Measurements from ENCODE around the gene CHRNB1.
"Not testable (repeated sequence)": the region's sequence is repeated elsewhere in the genome, so short reads cannot be mapped to it uniquely, and the experiment has no call there.

CHRNB1 gene

DNA sequence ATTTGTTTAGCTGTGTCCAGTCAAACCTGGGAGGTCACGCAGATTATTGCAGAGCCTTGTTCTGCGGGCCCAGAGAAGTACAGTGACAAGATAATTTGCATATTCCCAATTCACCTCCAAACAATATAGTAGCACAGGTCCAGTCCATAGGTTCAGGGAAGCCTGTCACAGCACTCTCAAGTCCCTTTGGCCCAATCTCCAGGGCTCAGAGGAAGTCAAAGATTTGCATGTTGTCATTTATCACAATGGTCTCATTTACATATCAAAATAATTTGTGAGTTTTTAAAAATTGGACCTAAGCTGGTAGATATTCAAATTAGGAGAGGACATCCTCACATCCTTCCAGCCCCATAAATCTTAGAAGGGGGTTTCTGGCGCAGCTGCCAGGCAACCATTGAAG lies 22.6 kb downstream of the CHRNB1 start:
- no peak for DNase-seq (ENCODE audit: low read depth)

DNA sequence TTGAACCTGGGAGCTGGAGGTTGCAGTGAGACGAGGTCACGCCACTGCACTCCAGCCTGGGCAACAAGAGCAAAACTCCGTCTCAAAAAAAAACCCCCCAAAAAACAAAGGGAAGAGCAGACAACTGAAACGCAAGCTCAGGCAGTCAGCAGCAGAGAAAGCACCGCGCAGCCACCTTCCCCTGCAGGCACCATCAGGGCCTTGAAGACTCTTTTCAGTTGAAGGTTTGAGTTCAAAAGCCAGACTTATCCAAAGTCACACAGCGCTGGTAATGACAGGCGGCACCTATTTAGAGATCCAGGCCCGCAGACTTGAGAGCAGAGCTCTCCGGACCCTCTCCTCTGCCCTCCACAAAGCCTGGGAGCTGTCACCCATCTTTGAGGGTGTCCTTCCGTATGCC lies 23.4 kb downstream of the CHRNB1 start:
- no peak for DNase-seq (ENCODE audit: low read depth)

DNA sequence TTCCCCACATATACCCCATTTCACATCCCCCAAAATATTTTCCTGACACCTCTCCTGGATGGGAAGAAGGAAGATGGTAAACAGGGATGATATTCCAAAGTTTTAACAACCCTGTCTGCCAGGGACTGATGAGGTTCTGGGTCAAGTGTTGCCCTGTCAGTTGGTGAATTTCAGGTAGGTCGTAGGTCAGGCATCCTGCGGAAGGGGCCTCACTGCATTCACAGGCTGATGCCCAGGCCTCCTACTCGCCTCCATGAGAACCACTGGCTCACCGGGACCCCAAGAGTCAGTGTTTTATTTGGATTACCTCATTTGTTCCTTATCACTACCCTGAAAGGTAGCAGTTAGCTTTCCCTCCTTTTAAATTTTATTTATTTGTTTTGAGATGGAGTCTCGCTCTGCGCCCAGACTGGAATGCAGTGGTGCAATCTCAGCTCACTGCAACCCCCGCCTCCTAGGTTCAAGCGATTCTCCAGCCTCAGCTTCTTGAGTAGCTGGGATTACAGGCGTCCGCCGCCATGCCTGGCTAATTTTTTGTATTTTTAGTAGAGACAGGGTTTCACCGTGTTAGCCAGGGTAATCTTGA lies 24.0 kb downstream of the CHRNB1 start:
- DNase-seq (ENCODE audit: low read depth), result no peak

DNA sequence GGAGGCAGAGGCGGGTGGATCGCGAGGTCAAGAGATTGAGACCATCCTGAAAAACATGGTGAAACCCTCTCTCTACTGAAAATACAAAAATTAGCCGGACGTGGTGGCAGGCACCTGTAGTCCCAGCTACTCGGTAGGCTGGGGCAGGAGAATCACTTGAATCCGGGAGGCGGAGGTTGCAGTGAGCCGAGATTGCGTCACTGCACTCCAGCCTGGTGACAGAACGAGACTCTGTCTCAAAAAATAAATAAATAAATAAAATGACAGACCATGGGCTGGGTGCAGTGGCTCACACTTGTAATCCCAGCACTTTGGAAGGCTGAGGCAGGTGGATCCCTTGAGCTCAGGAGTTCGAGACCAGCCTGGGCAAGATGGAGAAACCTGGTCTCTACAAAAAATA lies 25.0 kb downstream of the CHRNB1 start:
- DNase-seq (ENCODE audit: low read depth), result not testable (repeated sequence)

DNA sequence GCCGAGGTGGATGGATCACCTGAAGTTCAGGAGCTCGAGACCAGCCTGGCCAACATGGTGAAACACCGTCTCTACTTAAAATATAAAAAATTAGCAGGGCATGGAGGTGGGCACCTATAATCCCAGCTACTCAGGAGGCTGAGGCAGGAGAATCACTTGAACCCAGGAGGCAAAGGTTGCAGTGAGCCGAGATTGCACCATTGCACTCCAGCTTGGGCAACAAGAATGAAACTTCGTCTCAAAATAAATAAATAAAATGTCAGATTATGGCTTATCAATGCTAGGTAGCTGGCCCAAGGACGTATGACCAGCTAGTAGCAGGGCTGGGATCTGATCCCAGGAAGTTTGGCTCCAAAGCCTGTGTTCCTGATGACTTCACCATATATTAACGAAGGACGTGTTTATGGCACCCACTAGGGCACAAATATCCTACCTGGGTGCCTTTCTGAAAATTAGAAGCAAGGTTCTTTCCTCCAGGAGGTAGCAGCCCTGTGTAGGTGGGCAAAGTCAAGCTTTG lies 25.7 kb downstream of the CHRNB1 start:
- DNase-seq (ENCODE audit: low read depth), result not testable (repeated sequence)

DNA sequence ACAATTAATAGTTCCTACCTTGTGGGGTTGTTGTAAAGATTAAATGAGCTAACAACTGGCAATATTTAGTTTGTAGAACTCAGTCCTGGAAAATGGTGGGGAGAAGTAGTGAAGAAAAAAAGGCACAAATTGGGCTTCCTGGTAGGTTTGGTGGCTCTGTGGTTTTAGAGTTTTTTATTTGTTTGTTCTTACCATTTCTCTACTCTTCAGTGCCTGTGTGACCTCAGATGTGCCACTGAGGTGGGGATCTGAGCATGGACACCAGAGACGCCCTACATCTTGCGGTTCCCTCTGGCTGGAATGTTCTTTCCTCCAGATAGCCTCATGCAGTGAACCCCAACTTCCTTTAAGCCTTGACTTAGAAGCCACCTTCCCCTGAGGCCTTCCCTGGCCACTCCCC lies 26.9 kb downstream of the CHRNB1 start:
- DNase-seq (ENCODE audit: low read depth), result no peak

DNA sequence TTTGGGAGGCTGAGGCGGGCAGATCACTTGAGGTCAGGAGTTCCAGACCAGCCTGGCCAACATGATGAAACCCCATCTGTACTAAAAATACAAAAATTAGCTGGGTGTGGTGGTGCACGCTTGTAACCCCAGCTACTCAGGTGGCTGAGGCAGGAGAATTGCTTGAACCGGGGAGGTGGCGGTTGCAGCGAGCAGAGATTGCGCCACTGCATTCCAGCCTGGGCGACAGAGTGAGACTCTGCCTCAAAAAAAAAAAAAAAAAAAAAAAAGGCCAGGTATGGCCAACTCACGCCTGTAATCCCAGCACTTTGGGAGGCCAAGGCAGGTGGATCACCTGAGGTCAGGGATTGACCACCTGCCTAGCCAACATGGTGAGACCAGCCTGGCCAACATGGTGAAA lies 29.9 kb downstream of the CHRNB1 start:
- not testable (repeated sequence) for DNase-seq (ENCODE audit: low read depth)

DNA sequence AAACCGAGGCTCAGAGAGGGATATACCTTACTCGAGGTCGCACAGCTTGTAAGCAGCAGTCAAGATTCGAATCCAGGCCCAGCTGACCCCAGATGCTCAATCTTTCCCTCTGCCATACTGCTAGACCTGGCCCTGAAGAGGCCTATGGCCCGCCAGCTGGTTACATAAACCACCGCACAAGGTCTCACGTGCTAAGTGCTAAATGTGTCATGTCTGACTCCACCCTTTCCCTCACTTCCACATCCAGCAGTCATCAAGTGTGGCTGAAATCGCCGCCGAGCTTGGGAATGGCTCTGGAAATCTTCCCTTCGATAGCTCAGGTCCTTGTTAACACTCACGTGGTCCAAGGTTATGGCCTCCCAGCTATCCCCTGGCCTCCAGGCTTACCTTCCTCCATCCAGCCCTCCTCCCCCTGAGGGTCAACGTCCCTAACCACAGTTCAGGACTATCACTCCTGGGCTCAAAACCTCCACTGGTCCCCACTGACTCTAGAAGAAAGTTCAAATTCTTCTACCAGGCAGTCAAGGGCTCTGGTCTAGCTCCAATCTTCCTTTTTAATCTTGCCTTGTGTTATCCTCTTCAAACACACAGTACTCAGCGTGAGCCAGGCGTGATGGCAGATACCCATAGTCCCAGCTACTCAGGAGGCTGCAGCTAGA lies 31.0 kb downstream of the CHRNB1 start:
- DNase-seq (ENCODE audit: low read depth), result no peak

DNA sequence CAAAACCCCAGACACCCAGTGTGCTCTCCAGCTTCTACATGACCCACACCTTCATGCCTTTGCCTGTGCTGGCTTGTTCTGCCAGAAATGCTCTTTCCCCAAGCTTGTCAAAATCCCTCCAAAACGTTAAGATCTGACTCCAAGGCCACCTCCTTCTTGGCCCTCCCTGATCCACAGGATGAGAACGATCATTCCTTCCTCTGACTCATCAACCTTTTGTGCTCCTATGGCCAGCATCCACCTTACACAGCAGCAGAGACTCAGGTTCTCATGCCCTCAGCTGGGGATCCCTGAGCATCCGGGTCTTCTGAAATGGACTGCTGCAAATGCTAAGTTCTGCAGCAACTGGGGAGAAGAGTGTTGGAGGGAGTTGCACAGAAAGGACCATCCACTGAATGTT lies 31.6 kb downstream of the CHRNB1 start:
- no peak for DNase-seq (ENCODE audit: low read depth)

DNA sequence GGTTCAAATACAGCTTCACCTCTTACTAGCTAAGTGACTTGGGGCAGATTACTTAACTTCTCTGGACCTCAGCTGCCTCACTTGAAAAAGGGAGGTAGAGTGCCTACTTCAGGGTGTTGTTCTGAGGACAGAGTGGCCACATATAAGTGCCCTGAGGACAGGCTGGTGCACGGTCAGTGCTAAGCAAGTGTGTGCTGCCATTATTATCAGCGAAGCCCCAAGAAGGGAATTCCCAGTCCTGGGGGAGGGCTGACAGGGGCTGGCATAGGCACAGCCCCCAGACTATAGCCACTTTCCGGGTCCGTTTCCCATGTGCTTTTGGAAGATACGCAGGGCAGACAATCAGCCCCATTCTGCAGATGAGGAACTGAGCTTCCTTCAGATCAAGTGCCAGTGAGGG lies 32.1 kb downstream of the CHRNB1 start:
- no peak for DNase-seq (ENCODE audit: low read depth)

DNA sequence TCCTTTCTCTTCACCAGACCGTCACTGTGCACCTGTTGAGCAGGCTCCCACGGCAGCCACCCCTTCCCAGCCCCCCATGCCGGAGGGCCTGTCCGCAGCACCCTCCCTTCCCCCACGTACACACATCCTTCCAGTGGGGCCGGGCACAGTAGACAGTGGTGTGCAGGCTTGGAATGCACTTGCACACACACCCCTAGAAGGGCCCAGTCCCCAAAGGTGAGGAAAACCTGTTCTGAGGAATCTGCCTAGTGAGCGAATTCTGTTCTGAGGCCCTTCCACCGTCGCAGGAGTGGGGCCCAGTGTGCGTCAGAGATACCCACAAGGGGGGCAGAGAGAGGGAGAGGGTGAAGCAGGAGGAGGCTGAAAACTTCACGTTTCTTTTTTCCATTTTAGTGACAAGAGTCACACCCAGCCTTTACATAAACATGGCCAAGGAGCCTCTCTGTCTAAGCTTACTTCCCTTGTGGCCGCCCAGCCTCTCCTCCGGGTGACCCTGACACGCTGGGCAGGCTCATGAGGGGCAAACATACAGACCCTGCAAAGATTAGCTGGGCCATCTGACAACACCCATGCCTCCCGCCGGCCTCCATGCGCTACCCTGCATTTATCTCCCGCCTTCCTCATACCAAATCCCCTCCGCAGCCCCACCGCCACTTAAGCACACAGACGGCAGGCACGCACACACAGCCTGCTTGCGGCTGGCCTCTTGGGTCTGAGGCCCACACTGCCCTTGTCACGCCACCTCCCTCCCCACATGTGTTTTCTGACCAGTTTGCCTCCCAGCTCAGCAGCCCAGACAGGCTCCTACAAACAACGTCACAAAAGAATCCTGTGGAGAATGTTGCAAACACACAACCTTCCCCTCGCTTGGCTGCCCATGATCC lies 32.8 kb downstream of the CHRNB1 start:
- DNase-seq (ENCODE audit: low read depth), result peak; percentile 77

DNA sequence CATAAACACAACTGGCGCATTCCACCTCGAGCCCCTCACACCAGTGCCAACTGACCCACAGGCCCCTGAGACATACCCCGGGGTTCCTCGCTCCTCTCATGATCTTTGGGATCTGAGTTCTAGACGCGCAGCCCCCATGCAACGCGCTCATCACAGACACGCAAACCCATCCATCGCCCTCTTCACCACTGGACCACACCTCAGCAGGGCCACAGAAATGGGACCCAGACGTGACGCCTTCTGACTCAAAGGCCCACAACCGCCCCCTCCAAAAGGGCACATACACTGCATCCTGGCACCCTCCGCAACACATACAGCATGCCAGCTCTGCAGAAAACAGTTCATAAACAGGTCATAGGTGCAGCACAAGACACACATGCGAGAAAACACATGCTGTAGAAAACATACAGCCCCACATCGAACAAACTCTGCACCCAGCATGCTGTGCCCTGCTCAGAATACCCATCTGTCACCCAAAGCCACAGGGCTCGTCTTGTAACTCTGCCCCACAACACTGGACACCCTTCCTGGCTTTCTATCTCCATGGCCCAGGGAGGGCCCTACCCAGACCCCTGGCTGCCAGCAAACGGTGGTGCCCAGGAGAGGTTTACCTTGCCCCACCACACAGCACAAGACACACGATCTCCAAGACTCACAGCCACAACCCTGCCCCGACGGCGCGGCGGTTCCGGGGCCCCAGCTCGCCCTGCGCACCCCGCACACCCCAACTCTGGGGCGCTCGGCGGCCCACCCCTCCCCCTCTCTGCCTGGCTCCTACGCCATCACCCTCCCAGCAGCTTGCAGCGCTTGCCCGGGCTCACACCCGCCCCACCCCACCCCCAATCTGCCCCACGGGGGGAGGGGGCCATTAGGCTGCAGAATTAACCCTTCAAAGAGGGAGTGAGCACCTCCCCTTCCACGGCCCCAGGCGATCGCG lies 33.7 kb downstream of the CHRNB1 start:
- DNase-seq (ENCODE audit: low read depth), result no peak

DNA sequence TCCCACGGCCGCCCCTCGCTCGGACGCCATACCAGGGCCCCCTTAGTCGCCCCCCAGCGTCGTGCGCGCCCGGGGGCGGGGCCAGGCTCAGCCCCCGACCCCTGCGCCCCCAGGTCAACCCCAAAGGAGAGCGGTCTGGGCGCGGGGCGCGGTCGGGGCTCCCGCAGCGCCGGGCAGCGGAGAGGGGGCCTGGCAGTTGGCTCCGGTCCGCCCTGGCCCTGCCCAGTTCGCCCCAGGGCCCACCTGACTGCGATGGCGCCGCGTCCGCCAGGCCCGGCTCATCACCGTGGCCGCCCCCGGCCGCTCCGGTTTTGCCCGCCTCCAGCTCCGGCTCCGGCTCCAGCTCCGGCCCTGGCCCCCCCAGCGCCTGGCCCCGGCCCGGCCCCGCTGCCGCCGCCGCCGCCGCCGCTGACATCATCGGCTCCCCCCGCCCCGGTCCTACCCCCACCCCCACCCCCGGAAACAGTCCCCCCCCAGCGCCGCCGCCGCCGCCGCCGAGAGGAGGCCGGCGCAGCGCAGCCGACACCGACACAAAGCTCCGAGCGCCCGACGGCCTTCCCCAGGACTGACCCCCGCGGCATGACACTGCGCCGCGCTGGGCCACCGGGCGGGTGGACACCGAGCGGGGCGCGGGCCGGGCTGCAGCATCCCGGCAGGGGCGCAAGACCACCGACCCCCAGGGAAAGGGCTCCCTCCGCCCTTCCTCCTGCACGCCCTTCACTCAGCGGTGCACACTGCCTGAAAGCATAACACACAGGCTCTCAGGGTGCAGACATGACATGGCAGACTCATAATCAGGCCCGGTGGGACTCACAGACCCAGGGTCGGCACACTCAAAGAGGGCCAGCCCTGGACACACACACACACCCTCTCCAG lies 34.6 kb downstream of the CHRNB1 start, which contains the start of gene ZBTB4:
ZBTB4 (minus strand) TSS at position 419 of the 876 bp plus-strand sequence. CDS start 12,830 bp downstream, outside the sequence.
- no peak for DNase-seq (ENCODE audit: low read depth)

DNA sequence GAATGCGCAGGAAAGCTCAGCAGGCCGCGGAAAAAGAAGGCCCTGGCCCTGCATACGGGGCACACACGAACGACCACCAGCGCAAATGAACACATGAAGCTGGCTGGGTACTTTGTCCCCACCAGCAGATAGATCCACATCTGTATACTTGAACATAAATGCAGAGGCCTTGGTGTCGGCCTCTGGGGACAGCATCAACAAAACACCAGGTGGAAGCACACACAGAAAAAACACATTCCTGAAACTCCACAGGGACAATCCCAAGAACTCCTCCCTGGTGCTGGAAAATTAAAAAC lies 35.2 kb downstream of the CHRNB1 start:
- no peak for DNase-seq (ENCODE audit: low read depth)

DNA sequence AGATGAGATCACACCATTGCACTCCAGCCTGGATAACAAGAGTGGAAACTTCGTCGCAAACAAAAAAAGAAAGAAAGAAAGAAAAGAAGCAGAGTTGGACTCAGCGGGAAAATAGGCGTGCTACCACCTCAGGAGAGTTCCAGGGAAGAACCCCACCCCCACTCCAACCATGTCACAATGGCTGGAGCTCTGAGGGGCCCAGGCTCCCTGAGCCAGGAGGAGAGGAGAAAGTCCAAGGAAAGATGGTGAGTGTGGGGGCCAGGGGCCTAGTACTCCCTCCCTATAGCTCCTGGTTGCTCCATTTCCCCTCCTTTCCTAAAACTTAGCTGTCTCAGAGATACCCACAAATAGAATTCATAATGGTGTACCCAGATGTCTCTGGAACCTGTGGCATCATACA lies 36.4 kb downstream of the CHRNB1 start, which contains the start of gene SLC35G6:
SLC35G6 (plus strand) TSS at position 172 of the 400 bp plus-strand sequence; CDS start at position 243, 71 bp downstream.
- not testable (repeated sequence) for DNase-seq (ENCODE audit: low read depth)

DNA sequence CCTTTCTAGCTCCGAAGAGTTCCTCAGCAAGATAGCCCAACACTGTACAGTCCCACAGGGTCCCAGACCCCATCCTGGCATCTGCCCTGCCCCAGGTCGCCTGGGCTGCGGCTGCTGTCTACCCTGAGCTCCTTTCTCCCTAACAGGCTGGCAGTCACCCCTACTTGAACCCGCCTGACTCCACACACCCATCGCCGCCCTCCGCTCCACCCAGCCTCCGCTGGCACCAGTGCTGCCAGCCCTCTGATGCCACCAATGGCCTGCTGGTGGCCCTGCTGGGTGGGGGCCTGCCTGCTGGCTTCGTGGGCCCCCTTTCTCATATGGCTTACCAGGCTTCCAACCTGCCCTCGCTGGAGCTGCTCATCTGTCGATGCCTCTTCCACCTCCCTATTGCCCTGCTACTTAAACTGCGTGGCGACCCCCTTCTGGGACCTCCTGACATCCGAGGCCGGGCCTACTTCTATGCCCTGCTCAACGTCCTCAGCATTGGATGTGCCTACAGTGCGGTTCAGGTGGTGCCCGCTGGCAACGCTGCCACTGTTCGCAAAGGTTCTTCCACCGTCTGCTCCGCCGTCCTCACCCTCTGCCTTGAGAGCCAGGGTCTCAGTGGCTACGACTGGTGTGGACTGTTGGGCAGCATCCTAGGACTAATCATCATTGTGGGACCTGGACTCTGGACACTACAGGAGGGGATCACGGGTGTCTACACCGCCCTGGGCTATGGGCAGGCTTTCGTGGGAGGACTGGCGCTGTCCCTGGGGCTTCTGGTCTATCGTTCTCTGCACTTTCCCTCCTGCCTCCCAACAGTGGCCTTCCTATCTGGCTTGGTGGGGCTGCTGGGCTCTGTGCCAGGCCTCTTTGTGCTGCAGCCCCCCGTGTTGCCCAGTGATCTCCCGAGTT lies 37.2 kb downstream of the CHRNB1 start:
- DNase-seq (ENCODE audit: low read depth), result not testable (repeated sequence)

DNA sequence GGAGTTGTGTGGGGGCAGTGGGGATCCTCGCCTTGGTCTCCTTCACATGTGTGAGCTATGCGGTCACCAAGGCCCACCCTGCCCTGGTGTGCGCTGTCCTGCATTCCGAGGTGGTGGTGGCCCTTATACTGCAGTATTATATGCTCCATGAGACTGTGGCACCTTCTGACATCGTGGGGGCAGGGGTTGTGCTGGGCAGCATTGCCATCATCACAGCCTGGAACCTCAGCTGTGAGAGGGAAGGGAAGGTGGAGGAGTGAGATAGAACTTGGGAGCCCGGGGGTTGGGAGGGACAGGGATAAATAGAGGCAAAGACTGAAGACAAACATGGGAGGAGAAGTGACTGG lies 37.9 kb downstream of the CHRNB1 start:
- DNase-seq (ENCODE audit: low read depth), result not testable (repeated sequence)

DNA sequence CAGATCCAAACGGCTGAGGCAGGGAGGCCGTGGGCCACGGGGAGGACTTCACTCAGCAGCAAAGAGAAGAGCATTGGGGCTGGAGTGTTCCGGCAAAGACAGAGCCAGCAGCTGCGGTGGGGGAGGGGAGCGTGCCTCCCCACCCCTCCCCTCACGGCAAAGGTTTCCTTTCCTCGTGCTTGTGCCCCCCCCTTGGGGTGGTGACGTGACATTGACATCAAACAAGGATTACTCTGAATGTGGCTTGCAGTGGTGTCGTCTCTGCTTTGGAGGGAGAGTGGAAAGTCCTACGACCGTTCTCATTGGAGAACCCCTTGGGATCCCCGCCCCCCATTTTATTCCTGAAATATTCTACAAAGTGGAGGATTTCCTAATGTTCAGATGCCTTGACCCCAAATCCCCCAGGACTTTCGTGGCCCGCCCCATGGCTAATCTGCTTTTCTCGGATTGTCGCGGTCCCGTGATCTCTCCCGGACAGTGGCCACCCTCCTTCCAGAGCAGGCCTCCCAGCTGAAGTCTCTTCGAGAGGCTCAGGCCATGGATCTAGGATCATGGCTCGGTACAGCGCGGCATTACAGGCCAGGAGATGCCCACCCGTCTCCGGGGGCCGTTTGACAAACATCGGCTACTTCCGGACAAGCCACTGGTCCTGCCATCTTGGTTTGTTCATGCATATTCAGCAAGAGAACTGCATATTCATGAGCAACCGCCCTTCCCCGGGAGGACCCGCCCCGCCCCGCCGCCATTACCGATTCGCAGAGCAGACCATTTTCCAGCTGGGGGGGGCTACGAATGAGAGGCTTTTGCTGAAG lies 38.6 kb downstream of the CHRNB1 start:
- DNase-seq (ENCODE audit: low read depth), result no peak
